Measurements from ENCODE around the gene PIGV.

PIGV gene

DNA sequence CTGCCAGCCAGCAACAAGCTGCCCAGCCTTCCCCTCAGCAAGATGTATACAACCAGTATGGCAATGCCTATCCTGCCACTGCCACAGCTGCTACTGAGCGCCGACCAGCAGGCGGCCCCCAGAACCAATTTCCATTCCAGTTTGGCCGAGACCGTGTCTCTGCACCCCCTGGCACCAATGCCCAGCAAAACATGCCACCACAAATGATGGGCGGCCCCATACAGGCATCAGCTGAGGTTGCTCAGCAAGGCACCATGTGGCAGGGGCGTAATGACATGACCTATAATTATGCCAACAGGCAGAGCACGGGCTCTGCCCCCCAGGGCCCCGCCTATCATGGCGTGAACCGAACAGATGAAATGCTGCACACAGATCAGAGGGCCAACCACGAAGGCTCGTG, 13.3 kb upstream of the PIGV start:
- TF ChIP-seq, protein P1, sequence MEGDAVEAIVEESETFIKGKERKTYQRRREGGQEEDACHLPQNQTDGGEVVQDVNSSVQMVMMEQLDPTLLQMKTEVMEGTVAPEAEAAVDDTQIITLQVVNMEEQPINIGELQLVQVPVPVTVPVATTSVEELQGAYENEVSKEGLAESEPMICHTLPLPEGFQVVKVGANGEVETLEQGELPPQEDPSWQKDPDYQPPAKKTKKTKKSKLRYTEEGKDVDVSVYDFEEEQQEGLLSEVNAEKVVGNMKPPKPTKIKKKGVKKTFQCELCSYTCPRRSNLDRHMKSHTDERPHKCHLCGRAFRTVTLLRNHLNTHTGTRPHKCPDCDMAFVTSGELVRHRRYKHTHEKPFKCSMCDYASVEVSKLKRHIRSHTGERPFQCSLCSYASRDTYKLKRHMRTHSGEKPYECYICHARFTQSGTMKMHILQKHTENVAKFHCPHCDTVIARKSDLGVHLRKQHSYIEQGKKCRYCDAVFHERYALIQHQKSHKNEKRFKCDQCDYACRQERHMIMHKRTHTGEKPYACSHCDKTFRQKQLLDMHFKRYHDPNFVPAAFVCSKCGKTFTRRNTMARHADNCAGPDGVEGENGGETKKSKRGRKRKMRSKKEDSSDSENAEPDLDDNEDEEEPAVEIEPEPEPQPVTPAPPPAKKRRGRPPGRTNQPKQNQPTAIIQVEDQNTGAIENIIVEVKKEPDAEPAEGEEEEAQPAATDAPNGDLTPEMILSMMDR (IDR thresholded peaks at IDR 0.05; ENCODE audit: insufficient read depth, low read length, poor library complexity, severe bottlenecking), result no peak
- no peak for TF ChIP-seq EZH2phosphoT487 (conservative IDR thresholded peaks at IDR 0.05; ENCODE audit: low read length)

DNA sequence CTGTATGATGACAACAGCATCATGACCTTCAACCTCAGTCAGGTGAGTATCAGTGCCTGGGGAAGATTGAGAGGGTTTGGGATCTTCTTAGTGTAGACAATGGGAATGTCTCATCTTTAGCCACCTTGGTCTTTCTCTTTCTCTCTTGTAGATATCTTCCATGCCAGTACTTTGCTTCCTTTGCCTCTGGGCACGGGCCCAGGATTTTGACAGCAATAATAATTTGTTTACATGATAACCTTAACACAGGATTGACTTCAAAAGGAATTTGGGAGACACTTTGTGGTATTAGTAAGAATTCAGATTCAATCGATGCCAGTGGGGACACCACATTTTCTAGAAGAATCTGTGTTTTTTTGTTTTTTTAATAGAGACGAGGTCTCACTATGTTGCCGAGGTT, 12.1 kb upstream of the PIGV start:
- H3K9ac ChIP-seq (ENCODE audit: low read length), result no peak overlapping the region
- no peak overlapping the region for H3K4me2 ChIP-seq (ENCODE audit: low read depth, low read length, poor library complexity, severe bottlenecking)
- no peaks in the 10 kb centered on the region; the same call in 1 of the 2 replicates for H3F3A ChIP-seq (ENCODE audit: insufficient read depth)
- H3K4me3 ChIP-seq (ENCODE audit: insufficient read depth, low read length, poor library complexity, severe bottlenecking), result no peak overlapping the region
- H3K27me3 ChIP-seq (ENCODE audit: low read length), result no peaks in the 10 kb centered on the region
- H3K27ac ChIP-seq (ENCODE audit: low read depth, low read length), result no peak overlapping the region
- H3K9me3 ChIP-seq (ENCODE audit: insufficient read depth, low read length), result no peaks in the 10 kb centered on the region
- H3K36me3 ChIP-seq (ENCODE audit: low read length), result peaks cover 39% of the 10 kb centered on the region
- H4K20me1 ChIP-seq (ENCODE audit: low read depth, low read length), result no peaks in the 10 kb centered on the region
- H3K9me2 ChIP-seq (replicated peaks; ENCODE audit: insufficient read depth, low read length), result no peaks in the 10 kb centered on the region
- no peak overlapping the region for H2AFZ ChIP-seq (ENCODE audit: low read depth, low read length, severe bottlenecking)
- H3K79me2 ChIP-seq (ENCODE audit: insufficient read depth, low read length), result peaks cover 5% of the 10 kb centered on the region; the same call in 1 of the 2 replicates
- TF ChIP-seq, protein P1 (IDR thresholded peaks at IDR 0.05; ENCODE audit: insufficient read depth, low read length, poor library complexity, severe bottlenecking), result no peak
- no peak for TF ChIP-seq EZH2phosphoT487 (conservative IDR thresholded peaks at IDR 0.05; ENCODE audit: low read length)

More for the DNA sequence above, 13.3 kb upstream of the PIGV start:
- Histone ChIP-seq H3K9me2 (replicated peaks; ENCODE audit: insufficient read depth, low read length) (no peaks in the 10 kb centered on the region), H3K9me3 (ENCODE audit: insufficient read depth, low read length) (no peaks in the 10 kb centered on the region), H3K27me3 (ENCODE audit: low read length) (no peaks in the 10 kb centered on the region), H3K36me3 (ENCODE audit: low read length) (peaks cover 39% of the 10 kb centered on the region), H3K4me3 (ENCODE audit: insufficient read depth, low read length, poor library complexity, severe bottlenecking) (no peak overlapping the region), H3F3A (ENCODE audit: insufficient read depth) (no peaks in the 10 kb centered on the region; the same call in 1 of the 2 replicates), H3K4me2 (ENCODE audit: low read depth, low read length, poor library complexity, severe bottlenecking) (no peak overlapping the region), H4K20me1 (ENCODE audit: low read depth, low read length) (no peaks in the 10 kb centered on the region), H2AFZ (ENCODE audit: low read depth, low read length, severe bottlenecking) (no peak overlapping the region), H3K9ac (ENCODE audit: low read length) (no peak overlapping the region), H3K79me2 (ENCODE audit: insufficient read depth, low read length) (peaks cover 5% of the 10 kb centered on the region; the same call in 1 of the 2 replicates), H3K27ac (ENCODE audit: low read depth, low read length) (no peak overlapping the region)

GRCh38 chr1:26779098-26779668, 8.6 kb upstream of the PIGV start:
- no peaks in the 10 kb centered on the region for H3K9me2 ChIP-seq (replicated peaks; ENCODE audit: insufficient read depth, low read length)
- H3K36me3 ChIP-seq (ENCODE audit: low read length), result peaks cover 23% of the 10 kb centered on the region
- peaks cover 5% of the 10 kb centered on the region; the same call in 1 of the 2 replicates for H3K79me2 ChIP-seq (ENCODE audit: insufficient read depth, low read length)
- no peak overlapping the region for H3K4me2 ChIP-seq (ENCODE audit: low read depth, low read length, poor library complexity, severe bottlenecking)
- H3K27me3 ChIP-seq (ENCODE audit: low read length), result no peaks in the 10 kb centered on the region
- no peak for TF ChIP-seq EZH2phosphoT487 (conservative IDR thresholded peaks at IDR 0.05; ENCODE audit: low read length)
- TF ChIP-seq, protein P1 (IDR thresholded peaks at IDR 0.05; ENCODE audit: insufficient read depth, low read length, poor library complexity, severe bottlenecking), result no peak
- peaks cover 28% of the 10 kb centered on the region for H3F3A ChIP-seq (ENCODE audit: insufficient read depth)
- H3K9me3 ChIP-seq (ENCODE audit: insufficient read depth, low read length), result no peaks in the 10 kb centered on the region
- no peak overlapping the region for H2AFZ ChIP-seq (ENCODE audit: low read depth, low read length, severe bottlenecking)
- no peaks in the 10 kb centered on the region for H4K20me1 ChIP-seq (ENCODE audit: low read depth, low read length)
- H3K4me3 ChIP-seq (ENCODE audit: insufficient read depth, low read length, poor library complexity, severe bottlenecking), result no peak overlapping the region
- H3K9ac ChIP-seq (ENCODE audit: low read length), result no peak overlapping the region
- no peak overlapping the region for H3K27ac ChIP-seq (ENCODE audit: low read depth, low read length)
